HG03139 (cell line): Measurements from ENCODE around the gene RBM19.

Experiments
- ATAC-seq: cut with Tn5 transposase; IDR thresholded peaks from one replicate; pipeline ENCODE4 v1.9.1; 2021; ENCODE audit not compliant: unreplicated experiment

RBM19 gene

DNA sequence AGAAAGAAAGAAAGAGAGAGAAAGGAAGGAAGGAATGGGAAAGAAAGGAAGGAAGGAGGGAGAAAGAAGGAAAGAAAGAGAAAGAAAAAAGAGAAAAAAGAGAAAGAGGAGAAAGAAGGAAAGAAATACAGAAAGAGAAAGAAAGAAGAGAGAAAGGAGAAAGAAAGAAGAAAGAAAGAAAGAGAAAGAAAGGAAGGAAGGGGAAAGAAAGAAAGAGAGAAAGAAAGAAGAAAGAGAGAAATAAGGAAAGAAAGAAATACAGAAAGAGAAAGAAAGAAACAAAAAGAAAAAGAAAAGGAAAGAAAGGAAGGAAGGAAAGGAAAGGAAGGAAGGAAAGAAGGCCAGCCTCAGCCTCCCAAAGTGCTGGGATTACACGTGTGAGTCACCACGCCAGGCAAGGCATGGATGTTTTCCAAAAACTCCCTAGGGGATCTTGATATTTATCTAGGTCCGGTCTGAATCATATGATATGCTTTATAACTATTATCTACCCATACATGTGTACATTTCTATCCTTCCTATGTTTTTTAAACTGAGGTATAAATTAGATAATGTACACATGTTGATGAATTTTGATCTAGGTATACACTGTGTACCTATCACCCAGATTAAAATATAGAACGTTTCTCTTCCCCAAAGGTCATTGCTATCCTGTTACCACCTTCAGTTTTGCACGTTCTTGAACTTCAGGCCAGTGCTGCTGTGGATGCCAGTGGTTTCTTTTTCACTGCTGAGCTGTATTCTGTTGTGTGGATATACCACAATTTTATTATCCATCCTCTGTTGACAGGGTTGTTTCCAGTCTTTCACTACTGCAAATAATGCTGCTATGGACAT lies 177.9 kb downstream of the RBM19 start:
- ATAC-seq: no peak

DNA sequence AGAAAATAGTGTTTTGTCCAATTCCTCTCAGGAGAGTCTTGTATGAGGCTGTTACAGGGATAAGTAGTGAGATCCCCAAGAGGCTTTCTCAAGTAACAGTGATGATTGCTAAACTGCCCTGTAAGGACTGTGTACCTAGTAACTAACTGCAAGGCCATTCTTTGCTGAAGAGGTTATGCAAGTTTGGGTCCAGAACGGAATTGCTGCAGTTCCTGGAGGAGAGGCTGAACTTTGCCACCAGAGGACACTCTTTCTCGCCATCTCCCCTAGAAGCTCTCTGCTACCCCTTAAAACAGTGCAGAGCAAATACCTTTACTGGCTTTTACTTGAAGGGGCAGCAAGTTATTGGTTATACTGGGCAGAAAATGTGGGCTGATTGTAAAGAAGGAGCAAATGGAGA lies 180.0 kb downstream of the RBM19 start:
- no peak for ATAC-seq

DNA sequence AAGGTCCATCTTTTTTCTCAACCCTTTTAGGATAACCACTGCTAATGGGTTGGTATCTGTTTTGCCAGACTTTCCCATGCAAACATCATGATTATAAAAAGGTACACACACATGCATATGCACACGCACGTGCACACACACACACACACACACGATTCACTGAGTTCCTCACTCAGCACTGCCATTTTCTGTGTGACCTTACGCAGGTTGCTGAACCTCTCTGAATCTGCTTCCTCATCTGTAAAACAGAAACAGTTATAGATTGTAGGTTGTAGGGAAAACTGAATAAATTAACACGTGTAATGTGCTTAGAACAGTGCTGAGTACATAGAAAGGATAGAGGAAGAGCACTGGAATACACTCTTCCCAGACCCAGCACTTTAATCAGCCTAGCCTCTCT lies 182.3 kb downstream of the RBM19 start:
- no peak for ATAC-seq

DNA sequence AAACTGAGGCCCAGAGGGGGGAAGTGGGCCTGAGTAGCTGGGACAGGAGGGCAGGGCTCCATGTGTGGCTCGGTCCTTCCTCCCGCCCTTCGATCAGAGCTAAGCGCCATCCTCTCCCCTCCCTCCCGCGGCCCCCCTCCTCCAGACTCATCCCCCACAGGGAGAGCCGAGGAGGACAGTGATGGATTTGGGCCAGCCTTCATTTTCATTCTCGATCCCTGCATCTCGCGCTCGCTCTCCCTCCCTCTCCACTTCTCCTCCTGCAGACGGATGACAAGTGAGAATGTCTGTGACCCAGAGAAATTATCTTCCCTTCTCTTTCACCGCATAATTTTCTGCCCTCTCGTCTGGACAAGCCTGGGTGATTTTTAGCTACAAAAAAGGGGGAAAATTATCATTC lies 183.3 kb downstream of the RBM19 start:
- ATAC-seq: no peak

DNA sequence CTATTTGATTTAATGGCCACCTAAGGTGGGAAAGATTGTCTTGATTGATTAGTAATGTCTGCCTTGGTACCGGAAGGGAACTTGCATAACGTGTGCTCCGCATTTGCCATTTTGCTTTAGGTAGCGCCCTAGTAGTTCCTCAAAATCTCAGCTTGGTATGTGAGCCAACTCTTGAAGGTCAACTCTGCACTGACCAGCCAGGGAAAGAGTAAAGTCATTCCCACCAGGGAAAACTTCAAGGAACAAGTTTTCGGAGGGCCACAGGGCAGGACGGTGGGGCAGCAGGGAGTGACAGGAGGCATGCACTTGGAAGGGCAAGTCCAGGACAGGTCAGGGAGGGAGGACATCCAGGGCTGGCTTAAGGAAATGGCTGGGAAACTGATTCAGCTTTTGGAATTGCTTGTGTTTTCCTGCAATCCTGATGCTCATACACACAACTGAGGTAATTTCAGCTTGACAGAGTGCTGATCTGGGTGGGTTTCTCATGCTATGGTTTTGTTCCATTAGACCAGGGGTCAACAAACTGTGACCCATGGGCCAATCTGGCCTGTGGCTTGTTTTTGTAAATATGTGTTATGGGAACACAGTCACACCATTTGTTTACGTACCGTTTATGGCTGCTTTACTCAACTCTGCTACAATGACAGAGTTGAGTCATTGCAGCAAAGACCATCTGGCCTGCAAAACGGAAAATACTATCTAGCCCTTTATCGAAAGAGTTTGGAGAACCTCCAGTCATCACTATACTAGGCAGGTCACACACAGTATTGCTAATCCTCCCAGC lies 184.5 kb downstream of the RBM19 start:
- no peak for ATAC-seq

DNA sequence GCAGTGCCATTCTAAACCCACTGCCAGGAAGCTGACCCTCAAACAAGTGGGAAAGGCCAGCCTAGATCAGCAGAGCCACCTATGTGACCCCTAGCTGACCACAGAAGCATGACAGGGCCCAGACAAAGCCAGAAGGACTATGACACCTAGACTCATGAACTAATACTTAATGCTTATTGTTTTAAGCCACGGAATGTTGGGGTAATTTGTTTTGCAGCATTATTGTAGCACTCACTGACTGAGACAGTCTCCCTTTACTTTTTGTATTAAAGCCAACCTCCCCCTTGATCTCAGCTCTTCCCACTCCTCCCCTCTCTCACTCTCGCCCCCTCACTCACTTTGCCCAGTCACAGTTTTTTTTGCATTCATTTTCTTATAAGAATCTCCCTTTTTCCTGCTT lies 186.4 kb downstream of the RBM19 start:
- ATAC-seq: no peak

DNA sequence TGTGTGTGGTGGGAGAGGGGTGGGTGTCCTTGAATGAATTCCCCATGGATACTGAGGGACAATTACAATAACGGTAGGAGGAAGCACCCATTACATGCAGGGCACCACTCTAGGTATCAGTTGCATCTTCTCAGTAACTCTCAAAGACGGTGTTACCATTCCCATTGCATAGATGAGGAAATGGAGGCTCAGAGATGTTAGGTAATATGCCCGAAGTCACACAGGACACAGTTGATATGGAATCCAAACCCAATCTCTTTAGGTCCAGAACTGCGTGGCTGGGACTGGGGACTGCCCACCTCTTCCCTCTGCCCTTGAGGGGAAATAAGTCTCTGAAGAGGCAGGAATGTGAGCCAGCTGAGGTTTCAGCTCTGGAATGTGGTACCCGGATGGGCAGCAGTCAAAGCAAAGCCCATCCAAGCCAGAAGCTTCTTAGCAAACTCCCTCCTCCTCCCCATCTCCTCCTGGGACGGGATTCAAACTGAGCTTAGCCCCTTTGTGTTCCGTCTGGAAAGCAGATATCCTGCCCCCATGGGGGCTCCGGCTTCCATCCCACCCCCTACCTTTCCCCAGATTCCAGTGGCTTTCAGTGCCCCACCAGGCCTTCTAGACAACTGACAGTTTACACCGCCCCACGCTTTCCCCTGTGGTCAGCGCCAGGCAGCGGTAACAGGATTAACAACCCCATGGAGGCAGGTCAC lies 187.5 kb downstream of the RBM19 start:
- no peak for ATAC-seq

DNA sequence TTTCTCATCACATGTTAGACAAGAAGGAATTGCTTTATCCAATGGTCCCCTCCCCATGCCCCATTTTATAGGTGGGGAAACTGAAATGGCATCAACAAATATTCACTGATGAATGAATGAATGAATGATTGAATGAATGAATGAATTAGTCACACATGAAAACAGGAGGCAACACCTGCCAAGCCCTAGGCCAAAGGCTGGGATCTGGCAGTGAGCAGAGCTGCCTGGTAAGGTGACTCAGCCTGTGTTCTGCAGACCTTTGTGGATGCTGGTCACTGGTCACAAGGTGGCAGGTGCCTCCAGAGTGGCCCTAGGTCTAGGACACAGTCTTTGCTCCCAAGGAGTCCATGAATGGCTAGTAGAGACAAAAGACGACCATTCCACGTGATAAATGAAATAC lies 188.4 kb downstream of the RBM19 start:
- no peak for ATAC-seq

DNA sequence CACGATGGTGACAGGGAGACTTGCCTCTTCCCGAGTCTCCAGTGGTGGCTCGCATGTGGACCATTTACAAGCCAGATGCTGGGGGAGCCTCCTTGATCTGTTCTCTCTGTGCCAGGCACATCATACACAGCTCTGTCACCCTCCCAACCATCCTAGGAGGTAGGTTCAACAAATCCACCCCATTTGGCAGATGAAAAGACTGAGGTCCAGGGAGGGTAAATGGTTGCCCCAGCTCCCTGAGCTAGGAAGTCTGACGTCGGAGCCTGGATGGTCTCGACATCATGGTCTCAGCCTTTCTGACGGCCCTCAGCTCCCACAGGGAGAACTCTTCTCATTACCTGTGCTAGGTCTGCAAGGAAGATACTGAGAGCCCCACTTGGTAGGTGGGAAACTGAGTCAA lies 189.6 kb downstream of the RBM19 start:
- no peak for ATAC-seq

DNA sequence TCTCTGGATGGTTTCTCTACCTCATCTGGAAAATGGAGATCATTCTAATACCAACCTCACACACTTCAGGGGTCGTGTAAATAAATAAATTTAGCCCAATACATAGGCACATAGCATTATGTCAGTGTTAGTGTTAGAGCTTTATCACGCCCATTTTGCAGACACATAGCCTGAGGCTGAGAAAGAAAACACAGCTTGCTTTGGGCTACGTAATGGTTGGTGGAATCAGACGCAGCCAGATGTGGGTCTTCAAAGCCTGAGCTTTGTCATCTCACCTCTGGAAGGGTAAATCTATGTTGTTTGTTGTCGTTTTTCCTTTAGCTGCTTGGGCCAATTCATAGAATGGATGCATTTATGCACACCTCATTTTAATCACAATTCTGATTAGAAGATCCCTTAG lies 191.6 kb downstream of the RBM19 start:
- ATAC-seq: no peak

DNA sequence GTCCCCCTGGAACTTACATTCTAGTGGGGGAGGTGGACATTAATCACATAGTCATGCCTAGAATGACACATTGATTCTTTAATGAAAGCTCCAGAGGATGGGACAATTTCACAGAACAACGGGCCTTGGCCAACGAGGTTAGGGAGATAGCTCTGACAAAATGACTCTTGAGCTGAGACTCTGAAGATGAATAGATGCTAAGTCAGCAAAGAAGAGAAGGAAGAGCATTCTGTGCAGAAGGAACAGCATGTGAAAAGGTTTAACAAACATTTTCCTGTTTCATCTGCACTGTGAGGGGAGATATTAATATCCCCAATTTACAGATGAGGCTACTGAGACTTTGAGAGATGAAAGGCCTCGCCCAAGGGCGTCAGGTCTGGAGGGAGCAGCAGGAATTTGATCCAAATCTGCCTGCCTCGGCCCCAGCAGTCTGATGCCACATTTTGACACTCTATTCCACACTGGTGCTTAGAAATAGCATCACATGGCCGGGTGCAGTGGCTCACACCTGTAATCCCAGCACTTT lies 193.6 kb downstream of the RBM19 start:
- ATAC-seq: no peak

DNA sequence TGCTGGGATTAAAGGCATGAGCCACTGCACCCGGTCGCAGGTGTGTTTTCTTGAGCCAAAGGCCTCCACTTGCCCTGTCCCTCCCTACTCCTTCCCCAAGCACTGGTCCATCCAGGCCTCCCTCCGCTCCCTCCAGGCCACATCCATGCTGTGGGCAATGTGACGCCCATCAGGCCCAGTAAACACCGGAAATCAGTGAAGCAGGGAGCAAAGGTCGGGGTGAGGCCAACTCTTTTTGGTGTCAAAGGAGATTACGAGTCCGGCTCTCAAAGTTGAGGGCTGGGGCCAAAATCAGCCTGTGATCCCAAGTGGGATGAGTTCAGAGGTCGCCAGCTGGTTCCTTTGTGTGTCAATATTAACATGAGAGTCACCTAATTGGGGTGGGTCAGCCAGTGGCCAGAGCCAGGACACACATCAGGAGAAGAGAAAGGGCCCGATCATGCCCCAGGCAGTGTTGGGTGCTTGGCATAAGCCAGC lies 195.7 kb downstream of the RBM19 start:
- no peak for ATAC-seq

DNA sequence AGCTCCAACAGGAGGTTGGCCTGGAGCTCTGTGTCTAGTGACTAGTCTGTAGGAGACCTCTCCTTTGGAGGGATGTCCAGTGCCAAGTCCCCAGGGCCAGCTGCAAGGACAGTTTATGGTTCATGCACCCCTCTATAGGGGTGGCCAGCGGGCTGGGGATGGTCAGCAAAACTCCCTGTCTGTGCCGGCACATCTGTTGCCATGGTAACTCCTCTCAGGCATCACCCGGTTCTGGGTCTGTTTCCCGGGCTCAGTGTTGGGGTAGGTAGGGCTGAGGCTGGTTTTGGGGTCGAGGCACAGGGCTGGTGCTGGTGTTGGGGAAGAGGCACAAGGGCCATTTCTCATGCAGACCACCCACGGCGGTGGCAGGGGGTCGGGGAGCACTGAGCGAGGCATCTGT lies 196.8 kb downstream of the RBM19 start:
- ATAC-seq: no peak

DNA sequence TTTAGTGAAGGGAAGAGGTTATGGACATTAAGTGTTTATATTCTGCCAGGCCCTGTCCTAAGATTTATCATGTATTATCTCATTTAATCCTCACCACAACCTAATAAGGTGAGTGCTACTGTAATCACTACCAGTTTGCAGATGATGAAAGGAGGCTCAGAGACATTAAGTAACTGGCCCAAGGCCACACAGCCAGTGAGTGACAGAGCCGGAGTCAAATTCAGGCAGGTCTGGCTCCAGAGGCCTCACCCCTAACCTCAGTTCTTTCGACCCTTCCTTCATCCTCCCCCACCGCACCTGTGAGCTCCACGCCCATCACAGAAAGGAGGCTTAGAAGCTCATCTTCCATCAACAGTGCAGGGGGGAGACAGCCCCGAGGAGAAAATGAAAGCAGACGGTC lies 197.3 kb downstream of the RBM19 start:
- ATAC-seq: no peak

DNA sequence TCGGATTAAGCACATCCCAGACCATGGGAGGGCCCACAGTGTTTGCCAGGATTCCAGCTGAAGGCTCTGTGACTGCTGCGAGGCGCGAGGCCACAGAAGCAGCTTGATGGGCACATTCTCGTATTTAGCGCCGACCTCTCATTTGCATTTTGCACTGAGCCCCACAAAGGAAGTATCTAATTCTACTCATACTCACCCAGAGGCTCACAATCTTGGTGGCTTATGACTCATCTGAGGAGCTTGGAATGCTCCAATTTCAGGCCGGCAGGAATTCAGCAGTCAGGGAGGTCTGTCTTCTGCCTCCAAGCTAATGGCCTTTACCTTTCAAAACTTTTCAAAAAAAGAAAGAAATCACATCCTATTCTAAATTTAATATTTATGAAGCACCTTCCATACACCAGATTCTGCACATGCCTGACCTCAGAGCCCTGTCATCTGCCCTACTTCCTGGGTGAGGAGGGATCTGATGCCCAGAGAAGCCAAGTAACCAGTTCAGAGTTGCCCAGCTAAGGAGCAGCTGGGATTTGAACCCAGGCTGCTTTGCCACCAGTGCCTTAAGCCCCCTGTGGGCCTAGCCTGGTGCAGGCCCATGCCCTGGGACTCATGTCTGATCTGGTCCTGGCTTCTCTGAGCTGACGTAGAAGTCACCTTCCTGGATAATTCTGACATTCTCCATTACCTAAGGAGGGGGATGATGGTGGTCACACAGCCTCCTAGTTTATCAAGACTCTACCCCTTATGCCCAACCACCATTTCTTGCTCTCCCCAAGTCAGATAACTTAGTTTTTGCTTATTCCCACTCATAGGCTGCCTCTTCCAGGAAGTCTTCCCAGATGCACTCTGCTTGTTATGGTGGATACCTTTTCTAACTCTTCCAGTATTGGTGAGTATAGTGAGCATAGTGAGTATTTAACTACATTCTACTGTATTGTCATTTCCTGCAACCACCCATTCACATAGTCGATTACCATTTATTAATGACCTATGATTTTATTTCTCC lies 198.9 kb downstream of the RBM19 start:
- ATAC-seq: no peak
